HG03108 (cell line): ENCODE results near the gene TLCD4.
"Not testable (repeated sequence)": the region's sequence is repeated elsewhere in the genome, so short reads cannot be mapped to it uniquely, and the experiment has no call there.

Source experiments
- ATAC-seq: cut with Tn5 transposase; IDR thresholded peaks from one replicate; pipeline ENCODE4 v1.9.1; 2021; ENCODE audit warnings: moderate library complexity; ENCODE audit not compliant: unreplicated experiment

Gene TLCD4

DNA sequence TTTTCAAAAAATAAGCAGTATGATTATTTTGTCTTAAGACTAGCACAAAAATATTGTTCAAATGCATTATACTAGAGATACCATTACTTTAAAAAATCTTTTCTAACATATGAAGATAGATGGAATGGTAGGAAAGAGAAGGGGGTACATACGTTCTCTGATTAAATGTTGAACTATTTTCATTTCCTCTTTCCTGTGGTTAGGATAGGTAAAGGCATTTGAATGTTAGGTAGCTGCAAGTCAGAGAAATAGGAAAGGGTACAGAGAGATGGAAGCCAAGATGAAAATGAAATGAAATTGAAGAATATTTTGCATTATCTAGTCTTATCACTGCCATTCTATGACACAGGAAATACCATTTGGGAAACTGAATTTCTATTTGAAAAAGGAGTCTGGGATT is 28.3 kb downstream of the TLCD4 start:
- no peak for ATAC-seq

DNA sequence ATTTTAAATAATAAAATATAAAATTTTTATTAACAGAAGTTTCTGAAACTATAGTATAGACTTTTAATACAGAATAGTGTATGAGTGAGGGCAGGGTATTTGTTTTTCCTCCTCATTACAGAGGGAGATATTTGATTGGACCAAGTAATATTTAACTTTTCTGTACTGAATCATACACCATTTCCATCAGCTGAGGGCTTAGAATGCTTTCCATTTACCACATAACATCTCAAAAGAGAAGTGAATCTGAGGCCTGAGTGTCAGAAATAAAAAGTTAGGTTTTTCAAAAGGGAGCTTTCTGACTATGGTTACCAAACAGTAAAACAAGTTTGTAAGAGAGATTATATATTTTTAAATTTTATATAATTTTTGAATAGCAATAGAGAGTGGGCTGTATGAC is 29.5 kb downstream of the TLCD4 start:
- ATAC-seq = no peak

DNA sequence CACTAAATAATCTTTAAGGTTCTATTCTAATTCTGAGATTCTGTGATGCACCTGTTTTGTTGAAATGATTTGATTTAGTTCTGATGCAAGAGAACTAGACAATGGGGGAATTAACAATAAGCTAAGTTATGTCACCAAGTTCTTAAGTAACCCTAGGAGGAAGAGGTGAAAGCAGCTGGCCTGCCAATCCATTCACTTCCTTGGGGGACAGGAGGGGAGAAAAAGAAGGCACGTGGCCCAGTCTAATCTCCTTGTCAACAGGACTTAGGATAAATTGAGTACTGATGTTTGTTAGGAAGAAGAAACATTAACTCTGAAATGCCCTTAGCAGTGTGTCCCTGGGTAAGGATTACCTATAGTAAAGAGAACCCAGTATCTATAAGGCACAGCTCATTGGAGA is 36.9 kb downstream of the TLCD4 start:
- ATAC-seq = no peak

DNA sequence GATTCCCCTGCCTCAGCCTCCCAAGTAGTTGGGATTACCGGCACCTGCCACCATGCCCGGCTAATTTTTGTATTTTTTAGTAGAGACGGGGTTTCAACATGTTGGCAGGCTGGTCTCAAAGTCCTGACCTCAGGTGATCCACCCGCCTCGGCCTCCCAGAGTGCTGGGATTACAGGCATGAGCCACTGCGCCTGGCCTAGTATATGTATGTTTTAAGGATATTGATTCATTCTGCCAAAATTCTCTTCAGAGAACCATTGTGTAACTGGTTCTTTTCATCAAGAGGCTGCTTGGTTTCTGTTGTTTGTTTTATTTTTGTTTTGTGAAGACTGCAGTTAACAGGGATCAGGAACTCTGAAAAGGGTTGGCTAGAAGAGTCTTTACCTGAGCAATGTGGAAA is 48.4 kb downstream of the TLCD4 start:
- ATAC-seq = not testable (repeated sequence)
